NCI-H226 (cell line): Measurements from ENCODE around the gene PPFIBP2.
"Not testable (repeated sequence)": the region's sequence is repeated elsewhere in the genome, so short reads cannot be mapped to it uniquely, and the experiment has no call there.

Source experiments
- DNase-seq: peaks from one replicate; pipeline ENCODE4 v3.0.0-alpha.2; 2015

The PPFIBP2 gene

GRCh38 chr11:7638710-7639642 lies 125.2 kb downstream of the PPFIBP2 start:
- DNase-seq, result no peak

GRCh38 chr11:7639643-7640025 lies 125.8 kb downstream of the PPFIBP2 start:
- no peak for DNase-seq

- no peak for DNase-seq
These were observed 127.0 kb downstream of the PPFIBP2 start for GRCh38 chr11:7640816-7641215.

DNA sequence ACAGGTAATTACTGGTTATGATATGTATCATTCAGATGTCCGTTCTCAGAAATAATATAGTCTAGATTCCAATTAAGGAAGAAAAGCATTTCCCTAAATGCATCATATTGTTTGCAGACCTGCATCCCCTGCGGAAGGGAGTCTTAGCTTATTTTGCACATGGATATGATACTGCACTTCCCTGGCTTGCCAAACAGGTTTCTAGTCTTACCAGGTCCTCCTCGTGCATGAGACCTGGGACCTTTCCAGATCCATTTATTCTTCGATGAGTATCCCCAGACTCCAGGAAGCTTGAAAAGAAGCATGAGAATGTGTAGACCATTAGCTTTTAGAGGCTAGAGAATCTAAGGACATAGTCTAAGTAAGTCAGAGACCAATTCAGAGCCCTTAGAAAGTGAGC lies 128.9 kb downstream of the PPFIBP2 start:
- DNase-seq, result no peak

DNA sequence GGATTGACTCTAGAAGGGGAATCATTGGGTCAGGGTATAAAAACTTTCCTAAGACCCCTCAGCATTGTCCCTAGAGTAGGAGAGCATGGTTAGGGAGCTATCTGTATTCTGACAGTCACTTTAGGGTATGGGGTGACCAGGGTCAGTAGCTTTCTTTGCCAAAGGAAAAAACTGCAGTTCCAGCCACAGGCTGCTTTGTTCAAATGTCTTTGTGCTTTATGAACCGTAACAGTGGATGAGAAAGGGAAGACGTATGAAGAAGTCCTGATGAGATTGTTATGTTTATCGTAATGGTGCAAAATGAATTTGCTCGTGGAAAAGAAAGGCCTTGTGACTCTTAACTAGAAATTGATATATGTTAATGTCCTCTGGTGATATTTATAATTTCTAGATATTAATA lies 129.5 kb downstream of the PPFIBP2 start:
- no peak for DNase-seq

GRCh38 chr11:7645206-7645605 lies 131.4 kb downstream of the PPFIBP2 start:
- DNase-seq, result no peak

- DNase-seq, result no peak
These were observed 133.1 kb downstream of the PPFIBP2 start for GRCh38 chr11:7646866-7647265.

DNA sequence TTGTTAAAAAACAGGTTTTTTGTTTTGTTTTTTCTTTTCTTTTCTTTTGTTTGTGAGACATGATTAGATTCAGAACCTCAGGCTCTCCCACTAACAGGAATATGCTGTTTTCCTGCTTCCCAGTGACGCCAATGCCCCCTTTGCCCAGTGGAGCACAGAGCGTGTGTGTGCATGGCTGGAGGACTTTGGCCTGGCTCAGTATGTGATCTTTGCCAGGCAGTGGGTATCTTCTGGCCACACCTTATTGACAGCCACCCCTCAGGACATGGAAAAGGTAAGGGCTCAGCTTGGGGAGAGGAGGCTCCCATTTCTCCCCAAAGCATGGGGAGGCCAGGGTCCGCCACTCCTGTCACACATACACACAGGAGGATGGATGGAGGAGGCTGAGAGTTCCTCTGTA lies 134.5 kb downstream of the PPFIBP2 start:
- DNase-seq, result no peak

GRCh38 chr11:7651140-7651551 lies 137.3 kb downstream of the PPFIBP2 start:
- DNase-seq, result no peak

DNA sequence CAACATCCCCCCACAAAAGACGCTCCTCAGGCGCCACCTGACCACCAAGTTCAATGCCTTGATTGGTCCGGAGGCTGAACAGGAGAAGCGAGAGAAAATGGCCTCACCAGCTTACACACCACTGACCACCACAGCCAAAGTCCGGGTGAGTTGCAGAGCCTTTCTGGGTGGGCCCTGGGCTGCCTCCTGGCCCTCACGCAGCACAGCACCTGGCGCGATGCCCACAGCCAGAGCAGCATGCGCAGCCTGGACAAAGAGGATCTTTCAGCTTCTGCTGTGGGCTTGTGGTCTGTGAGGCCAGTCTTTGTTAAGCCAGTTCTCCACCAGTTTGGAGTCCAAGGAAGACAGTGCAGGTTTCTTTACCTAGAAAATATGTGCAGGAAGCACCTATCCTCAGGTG lies 137.9 kb downstream of the PPFIBP2 start:
- DNase-seq, result no peak

- no peak for DNase-seq
These were observed 140.5 kb downstream of the PPFIBP2 start for GRCh38 chr11:7654195-7654705.

- DNase-seq, result no peak
These were observed 141.7 kb downstream of the PPFIBP2 start for GRCh38 chr11:7655253-7656217.

- DNase-seq, result no peak
These were observed 142.9 kb downstream of the PPFIBP2 start for GRCh38 chr11:7656704-7657103.

DNA sequence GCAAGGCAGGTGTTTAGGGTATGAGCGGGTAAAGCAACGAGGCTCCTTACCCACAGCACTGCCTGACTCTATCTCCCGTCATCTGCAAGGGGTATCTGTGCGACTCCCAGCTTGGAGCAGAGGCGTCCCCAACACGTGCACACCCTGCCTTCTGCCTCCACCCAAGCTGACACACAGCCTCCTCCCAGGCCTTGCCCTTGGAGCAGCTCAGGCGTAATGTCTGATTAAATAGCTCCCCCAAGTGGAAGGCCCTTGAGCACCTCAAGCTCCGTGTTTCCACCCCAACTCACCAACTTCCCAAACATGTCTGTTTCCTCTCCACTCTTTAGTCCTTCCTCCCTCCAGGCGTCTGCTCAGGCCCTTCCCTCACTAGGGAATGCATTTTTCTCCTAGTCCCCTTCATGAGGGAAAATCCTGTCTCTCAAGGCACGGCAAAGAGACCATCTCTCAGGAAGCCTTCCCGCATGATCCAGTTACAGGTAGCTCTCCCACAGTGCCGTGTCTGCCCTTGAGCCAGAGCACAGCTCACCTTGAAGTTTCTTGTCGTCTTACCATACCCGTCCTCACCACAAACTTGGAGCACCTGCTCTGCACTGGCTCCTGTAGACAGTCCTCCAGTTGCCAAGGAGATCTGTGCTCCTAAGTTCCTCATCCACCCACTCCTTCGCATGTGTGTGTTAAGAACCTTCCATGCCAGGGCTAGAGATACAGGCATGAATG lies 143.7 kb downstream of the PPFIBP2 start:
- DNase-seq, result peak; percentile 58

- not testable (repeated sequence) for DNase-seq
These were observed 149.7 kb downstream of the PPFIBP2 start for GRCh38 chr11:7663531-7663930.

- DNase-seq, result no peak
These were observed 151.1 kb downstream of the PPFIBP2 start for GRCh38 chr11:7664867-7665266.

DNA sequence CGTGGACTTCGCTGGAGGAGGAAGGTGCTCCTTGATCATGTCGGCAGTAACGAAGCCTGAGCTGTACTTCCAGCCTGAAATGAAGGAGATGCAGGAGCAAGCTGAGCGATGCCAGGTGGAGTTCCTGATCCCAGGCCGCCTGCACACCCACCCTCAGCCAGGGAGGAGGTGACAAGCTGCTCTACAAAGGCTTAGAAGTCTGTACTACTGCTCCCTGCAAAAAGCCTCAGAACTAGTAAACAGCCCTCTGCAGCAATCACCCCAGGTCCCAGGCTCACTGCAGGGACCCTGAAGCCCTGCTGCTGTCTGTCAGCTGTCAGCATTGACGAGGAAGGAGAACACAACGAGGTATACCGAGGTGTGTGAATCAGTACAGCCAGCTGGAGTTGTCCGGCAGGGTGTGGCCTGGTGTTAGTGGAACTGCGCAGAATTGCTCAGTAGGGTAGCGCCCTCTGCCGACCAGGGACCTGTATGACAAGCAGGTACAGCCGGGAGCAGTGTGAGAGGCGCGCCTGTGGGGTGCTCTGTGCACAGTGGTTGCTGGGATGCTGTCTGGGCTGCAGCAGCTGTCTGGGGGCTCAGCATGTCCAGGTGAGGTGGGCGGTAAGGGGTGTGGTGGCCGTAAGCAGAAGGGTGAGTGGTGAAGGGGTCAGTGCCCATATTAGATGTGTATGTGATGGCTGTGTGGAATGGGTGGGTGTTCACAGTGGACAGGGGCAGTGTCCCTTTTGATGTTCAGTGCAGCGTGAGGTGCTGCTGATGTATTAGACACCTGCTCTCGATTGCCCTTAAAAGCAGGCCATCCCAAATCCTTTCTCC lies 151.9 kb downstream of the PPFIBP2 start:
- DNase-seq, result peak; percentile 58

DNA sequence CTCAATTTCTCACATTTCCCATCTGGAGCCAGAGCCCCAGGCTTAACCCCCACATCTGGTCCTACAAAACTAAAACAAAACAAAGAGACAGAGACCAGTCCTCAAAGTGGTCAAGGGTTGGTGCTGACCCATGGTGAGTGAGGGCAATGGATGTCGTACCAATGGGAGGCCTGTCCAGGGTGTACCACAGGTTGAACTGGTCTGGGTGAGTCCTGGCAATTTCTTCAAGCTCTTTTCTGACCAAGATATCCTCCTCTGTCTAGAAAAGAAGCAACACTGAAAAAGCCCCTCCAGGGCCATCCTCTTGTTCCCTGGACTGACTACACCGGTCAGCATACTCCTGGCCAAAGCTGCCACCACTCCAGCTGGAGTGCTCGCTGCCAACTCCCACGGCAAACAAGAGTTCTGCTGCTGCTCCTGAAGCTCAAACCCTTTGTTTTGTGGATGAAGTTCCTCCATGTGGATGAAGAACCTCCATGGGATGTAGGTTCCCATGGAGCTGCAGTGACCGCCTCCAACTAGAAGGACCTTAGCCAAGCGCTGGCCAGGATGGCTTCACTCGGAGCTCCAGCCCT lies 152.6 kb downstream of the PPFIBP2 start:
- DNase-seq, result no peak

DNA sequence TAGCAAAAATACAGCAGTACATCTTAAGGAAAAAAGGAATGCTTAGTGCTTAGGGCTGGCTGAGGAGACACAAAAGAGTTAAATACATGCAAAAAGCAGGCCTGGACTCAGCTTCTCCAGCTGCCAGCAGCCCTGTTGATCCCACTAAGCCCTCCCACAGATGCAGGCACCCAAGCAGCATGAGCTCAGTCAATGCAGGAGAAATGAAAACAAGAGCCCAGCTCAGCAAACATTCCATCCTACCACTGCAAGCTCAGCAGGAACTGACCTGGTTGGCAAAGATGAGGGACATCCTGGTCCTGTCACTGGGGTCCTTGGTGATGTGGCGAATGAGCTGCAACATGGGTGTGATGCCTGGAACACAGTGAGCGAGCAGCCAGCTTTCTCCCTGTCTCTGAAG lies 153.7 kb downstream of the PPFIBP2 start:
- DNase-seq, result no peak

DNA sequence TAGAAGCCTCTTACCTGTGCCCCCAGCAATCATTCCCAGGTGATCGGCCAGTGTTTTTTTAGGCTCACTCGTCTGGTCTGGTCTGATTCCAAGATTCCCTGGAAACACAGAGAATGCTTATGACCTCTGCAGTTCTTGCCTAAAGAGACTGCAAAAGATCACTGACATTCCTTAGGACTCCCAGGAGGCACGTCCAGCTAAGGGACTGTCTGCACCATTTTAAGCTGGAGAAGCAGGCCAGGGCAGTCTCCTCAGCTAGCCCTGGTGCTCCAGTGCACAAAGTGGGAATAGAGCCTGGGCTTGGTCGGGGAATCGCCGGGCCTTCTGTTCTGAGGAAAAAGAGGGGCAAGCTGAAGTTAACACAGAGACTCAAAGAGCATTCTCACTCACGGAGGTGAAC lies 154.7 kb downstream of the PPFIBP2 start:
- DNase-seq, result no peak

GRCh38 chr11:7668911-7669310 lies 155.1 kb downstream of the PPFIBP2 start:
- no peak for DNase-seq
